Liver (tissue), 9 donors: ENCODE data around the gene ABHD15. TPM values are rescaled to one million over a fixed set of nuclear protein-coding genes. Genes with fewer than 3 reads are reported as not detected.

ENCODE experiments used
- DNase-seq: peaks from one replicate; pipeline ENCODE4 v3.0.0-alpha.2; 2017; ENCODE audit warnings: low spot score
- H3K27ac ChIP-seq, 2 donors: one replicate each; pipeline ENCODE4 v1.7.0; 2013; ENCODE audit warnings: inconsistent platforms in 2 of 2, low read length in 2 of 2, control low read depth in 1 of 2, low read depth in 1 of 2, mild to moderate bottlenecking in 1 of 2
- H3K27me3 ChIP-seq, 4 donors: one replicate each; pipeline versions ENCODE4 v1.6.1 to v1.7.0; 2013; ENCODE audit warnings: low read length in 3 of 4, inconsistent platforms in 1 of 4, mild to moderate bottlenecking in 1 of 4, moderate library complexity in 1 of 4; ENCODE audit not compliant: control insufficient read depth in 4 of 4, insufficient read depth in 4 of 4
- H3K36me3 ChIP-seq, 4 donors: one replicate each; pipeline versions ENCODE4 v1.6.1 to v1.7.0; 2013; ENCODE audit warnings: low read length in 3 of 4, mild to moderate bottlenecking in 3 of 4, low read depth in 1 of 4, moderate library complexity in 1 of 4; ENCODE audit not compliant: control insufficient read depth in 4 of 4, insufficient read depth in 3 of 4
- H3K4me1 ChIP-seq, 4 donors: one replicate each; pipeline versions ENCODE4 v1.6.1 to v1.7.0; 2013; ENCODE audit warnings: low read length in 3 of 4, mild to moderate bottlenecking in 3 of 4, moderate library complexity in 1 of 4; ENCODE audit not compliant: control insufficient read depth in 4 of 4, insufficient read depth in 4 of 4
- H3K4me3 ChIP-seq, 3 donors: one replicate each; pipeline versions ENCODE4 v1.6.1 to v1.7.0; 2013; ENCODE audit warnings: low read length in 3 of 3, control low read depth in 1 of 3, low read depth in 1 of 3, mild to moderate bottlenecking in 1 of 3
- H3K9ac ChIP-seq, 2 donors: one replicate each; pipeline ENCODE4 v1.7.0; 2013; ENCODE audit warnings: low read length in 2 of 2, mild to moderate bottlenecking in 2 of 2, moderate library complexity in 2 of 2, control low read depth in 1 of 2, low read depth in 1 of 2
- H3K9me3 ChIP-seq, 4 donors: one replicate each; pipeline versions ENCODE4 v1.6.1 to v1.7.0; 2013; ENCODE audit warnings: low read length in 3 of 4; ENCODE audit not compliant: control insufficient read depth in 4 of 4
- ATF3 ChIP-seq: IDR thresholded peaks from 2 replicates; pipeline ENCODE4 v1.6.1; 2016; ENCODE audit warnings: antibody characterized with exemption
- CTCF ChIP-seq: fragments of 150-350 bp; IDR thresholded peaks from 2 replicates; pipeline ENCODE4 v1.5.1; 2017; ENCODE audit warnings: improper control_type of control experiment, low read depth, low read length; ENCODE audit not compliant: missing input control
- EGR1 ChIP-seq, 2 donors: IDR thresholded peaks; 2 replicates each; pipeline ENCODE4 v1.6.1; 2016 to 2018; ENCODE audit warnings: antibody characterized with exemption in 2 of 2, low read depth in 2 of 2
- HNF4A ChIP-seq, 2 donors: conservative IDR thresholded peaks; 2 replicates each; pipeline ENCODE4 v1.6.1; 2016; ENCODE audit warnings: antibody characterized with exemption in 2 of 2, mild to moderate bottlenecking in 2 of 2
- HNF4G ChIP-seq: IDR thresholded peaks from 2 replicates; pipeline ENCODE4 v1.6.1; 2016; ENCODE audit warnings: antibody characterized with exemption
- JUND ChIP-seq, 2 donors: IDR thresholded peaks; 2 replicates each; pipeline ENCODE4 v1.6.1; 2016; ENCODE audit warnings: antibody characterized with exemption in 2 of 2
- NR2F2 ChIP-seq: IDR thresholded peaks from 2 replicates; pipeline ENCODE4 v1.6.1; 2016; ENCODE audit warnings: antibody characterized with exemption
- RAD21 ChIP-seq, 2 donors: IDR thresholded peaks; 2 replicates each; pipeline ENCODE4 v1.6.1; 2016; ENCODE audit warnings: antibody characterized with exemption in 2 of 2, mild to moderate bottlenecking in 2 of 2
- RXRA ChIP-seq, 2 donors: IDR thresholded peaks; 2 replicates each; pipeline ENCODE4 v1.6.1; 2017 to 2018; ENCODE audit warnings: antibody characterized with exemption in 2 of 2, mild to moderate bottlenecking in 1 of 2
- SP1 ChIP-seq: IDR thresholded peaks from 2 replicates; pipeline ENCODE4 v1.6.1; 2018; ENCODE audit warnings: antibody characterized with exemption, mild to moderate bottlenecking
- TAF1 ChIP-seq: conservative IDR thresholded peaks from 2 replicates; pipeline ENCODE4 v1.6.1; 2016; ENCODE audit warnings: antibody characterized with exemption, mild to moderate bottlenecking
- YY1 ChIP-seq: IDR thresholded peaks from 2 replicates; pipeline ENCODE4 v1.6.1; 2016; ENCODE audit warnings: antibody characterized with exemption, mild to moderate bottlenecking
- ZBTB33 ChIP-seq: IDR thresholded peaks from 2 replicates; pipeline ENCODE4 v1.6.1; 2016; ENCODE audit warnings: antibody characterized with exemption
- WGBS: extraction: QIAGEN DNeasy Blood & Tissue Kit; methylation state at CpG from one replicate; pipeline ENCODE4 v1.1.7; 2013; 5-methylcytosine and 5-hydroxymethylcytosine counted together
- polyA plus RNA-seq, 2 donors: library from polyadenylated mRNA; stranded (reverse) in 1 of 2; unstranded in 1 of 2; fragments of 200-250 nt in 1 of 2; fragments of >200 nt in 1 of 2; fragmentation: Nextera tagmentation in 1 of 2; extraction: Ambion mirVana in 1 of 2; gene quantifications; one replicate each; pipeline versions ENCODE4 v1.2.1 to v1.2.3, GENCODE V29; 2013 to 2015
- total RNA-seq, 2 donors: library from RNA; depleted of rRNA; stranded (reverse); fragments of >200 nt; gene quantifications; one replicate each; pipeline ENCODE4 v1.2.3, GENCODE V29; 2014
- donor health status: healthy.
- donor health status: healthy.
- donor health status: healthy.
- donor health status: healthy.
- donor health status: healthy.

The ABHD15 gene
- total and polyA plus RNA-seq, 4 donors = 5.6 to 25.7 (median 10.6) TPM

- 83% methylated on average over 7 of the region's 7 CpGs for WGBS
Measured at GRCh38 chr17:29570521-29570920, 3.7 kb upstream of the ABHD15 start.

GRCh38 chr17:29569245-29569950, 2.6 kb upstream of the ABHD15 start:
- Histone ChIP-seq H3K9ac (peak overlapping the region in 1 of 2 donors; percentile 67), H3K27me3 (no peaks in the 10 kb centered on the region), H3K36me3 (peaks cover 0 to 3% (median 2%) of the 10 kb centered on the region in 4 donors), H3K4me1 (peaks cover 21 to 75% (median 59%) of the 10 kb centered on the region in 4 donors), H3K27ac (peak overlapping the region; percentile 66 to 74), H3K4me3 (peak overlapping the region; percentile 57 to 77 (median 59)), H3K9me3 (no peaks in the 10 kb centered on the region)
- TF ChIP-seq HNF4A (conservative IDR thresholded peaks at IDR 0.05) = no peak
- WGBS = 80% methylated on average over 14 of the region's 14 CpGs
- DNase-seq = peak; percentile 37

More at GRCh38 chr17:29570521-29570920, 3.7 kb upstream of the ABHD15 start:
- no peak for TF ChIP-seq ZBTB33
- no peak for TF ChIP-seq ATF3
- TF ChIP-seq RAD21 (IDR thresholded peaks at IDR 0.05) = no peak
- TF ChIP-seq HNF4A (conservative IDR thresholded peaks at IDR 0.05) = no peak
- TF ChIP-seq JUND (IDR thresholded peaks at IDR 0.05) = no peak
- no peak for TF ChIP-seq NR2F2
- TF ChIP-seq YY1 = no peak
- no peak for TF ChIP-seq RXRA (IDR thresholded peaks at IDR 0.05)
- TF ChIP-seq CTCF = no peak
- no peak for TF ChIP-seq HNF4G
- H3K36me3 ChIP-seq = peaks cover 0 to 3% (median 2%) of the 10 kb centered on the region in 4 donors
- no peaks in the 10 kb centered on the region for H3K9me3 ChIP-seq
- no peak for DNase-seq
- no peak overlapping the region for H3K27ac ChIP-seq
- no peak overlapping the region for H3K4me3 ChIP-seq
- H3K4me1 ChIP-seq = peaks cover 23 to 75% (median 58%) of the 10 kb centered on the region in 4 donors
- no peak overlapping the region for H3K9ac ChIP-seq
- no peaks in the 10 kb centered on the region for H3K27me3 ChIP-seq

GRCh38 chr17:29568331-29569244, 1.8 kb upstream of the ABHD15 start, which contains the start of gene TP53I13:
TP53I13 (plus strand) TSS chr17:29568701; CDS start chr17:29568759, 58 bp downstream.
- Histone ChIP-seq H3K36me3 (peaks cover 0 to 3% (median 1%) of the 10 kb centered on the region in 4 donors), H3K4me3 (peak within 1 kb of the TSS; percentile 77 to 92 (median 83)), H3K27me3 (no peaks in the 10 kb centered on the region), H3K9me3 (no peaks in the 10 kb centered on the region), H3K4me1 (peaks cover 15 to 71% (median 56%) of the 10 kb centered on the region in 4 donors), H3K9ac (peak within 1 kb of the TSS; percentile 85 to 87), H3K27ac (peak within 1 kb of the TSS; percentile 87 to 91)
- TF ChIP-seq RXRA (IDR thresholded peaks at IDR 0.05) = peak in 1 of 2 donors; percentile 33
- peak in 1 of 2 donors; percentile 42 for TF ChIP-seq EGR1 (IDR thresholded peaks at IDR 0.05; ENCODE audit: low read depth in 2 of 2)
- no peak for TF ChIP-seq TAF1
- no peak for TF ChIP-seq SP1
- TF ChIP-seq HNF4G = no peak
- peak; percentile 85 for DNase-seq
- 4% methylated on average over 85 of the region's 85 CpGs for WGBS
